ENCODE results near the gene MAN1A1.
"Not testable (repeated sequence)": the region's sequence is repeated elsewhere in the genome, so short reads cannot be mapped to it uniquely, and the experiment has no call there.

The MAN1A1 gene

DNA sequence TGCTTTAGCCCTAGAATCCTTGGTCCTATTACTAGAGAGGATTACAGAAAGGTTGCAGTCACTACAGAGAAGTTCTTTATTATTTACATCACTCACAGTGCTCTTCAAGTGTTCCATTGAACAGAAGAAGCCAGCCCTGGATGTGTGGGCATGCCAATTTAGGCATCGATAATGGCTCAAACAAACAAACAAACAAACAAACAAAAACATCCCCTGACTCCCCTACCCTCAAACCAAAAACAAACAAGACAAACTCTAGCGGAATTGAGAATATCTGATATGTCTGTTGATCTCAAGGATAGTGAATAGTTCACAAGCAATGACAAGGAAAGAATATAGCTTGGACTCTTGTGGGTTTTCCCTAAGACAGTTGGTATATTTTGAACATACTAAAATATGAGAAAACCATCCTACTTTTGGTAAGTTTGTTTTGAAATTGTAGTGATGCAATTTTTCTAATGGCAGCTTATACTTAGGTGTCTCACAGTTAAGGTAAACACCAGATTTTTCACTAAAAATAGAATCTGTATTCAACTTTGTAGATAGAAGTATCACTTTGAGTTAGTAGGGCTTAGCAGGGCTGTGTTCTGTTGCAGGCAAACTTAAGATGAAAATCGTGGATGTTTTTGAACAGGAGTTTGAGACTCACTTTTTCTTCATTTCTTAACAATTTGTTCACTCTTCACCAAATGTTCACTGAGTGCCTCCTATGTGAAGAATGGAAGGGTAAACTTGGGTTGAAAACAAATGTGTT is 178.3 kb downstream of the MAN1A1 start:
- DNase-seq (ENCODE audit: low read depth), result no peak

DNA sequence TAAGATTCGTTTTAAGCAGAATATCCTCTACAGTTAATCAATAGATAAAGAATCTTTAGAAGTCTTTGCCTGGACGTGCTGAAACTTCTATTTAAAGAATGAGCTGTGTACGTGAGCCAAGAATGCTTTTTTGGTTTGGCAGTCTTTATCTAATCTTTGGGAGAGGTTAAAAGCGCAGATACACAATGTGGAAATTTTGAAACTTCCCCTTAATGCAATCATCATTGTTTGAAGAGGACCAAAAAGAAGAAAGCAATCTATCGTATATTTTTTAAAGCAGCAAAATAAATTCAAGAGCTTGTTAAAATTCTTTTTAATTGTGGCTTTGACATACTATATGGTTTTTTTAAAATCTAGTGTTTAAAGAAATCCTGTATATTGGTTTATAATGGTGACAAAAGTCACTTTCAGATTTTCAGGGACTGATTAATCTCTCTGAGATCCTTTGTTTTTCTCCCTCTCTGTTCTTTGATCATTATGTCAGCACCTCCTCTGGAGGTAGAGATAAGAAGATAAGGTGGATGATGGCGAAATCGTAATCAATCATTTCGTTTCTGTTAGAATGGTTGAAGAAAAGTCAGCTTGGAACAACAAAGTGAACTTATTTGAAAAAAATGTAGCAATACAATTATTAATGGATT is 179.0 kb downstream of the MAN1A1 start:
- DNase-seq (ENCODE audit: low read depth), result no peak

DNA sequence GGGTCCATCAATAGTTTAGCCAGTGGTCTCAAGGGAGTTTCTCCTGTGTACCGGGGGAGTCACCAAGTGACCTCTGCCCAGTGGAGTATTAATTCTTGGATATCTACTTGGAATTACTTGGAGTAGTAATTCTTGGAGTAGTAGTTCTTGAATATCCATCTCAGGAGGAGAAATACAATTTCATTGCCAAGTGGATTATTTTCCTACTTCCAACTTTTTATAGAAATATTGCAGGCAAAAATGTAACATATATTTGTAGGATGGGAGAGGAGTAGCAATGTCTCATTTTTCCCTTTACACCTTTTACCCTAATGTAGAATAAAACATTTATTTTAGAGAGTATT is 179.5 kb downstream of the MAN1A1 start:
- DNase-seq (ENCODE audit: low read depth), result no peak

DNA sequence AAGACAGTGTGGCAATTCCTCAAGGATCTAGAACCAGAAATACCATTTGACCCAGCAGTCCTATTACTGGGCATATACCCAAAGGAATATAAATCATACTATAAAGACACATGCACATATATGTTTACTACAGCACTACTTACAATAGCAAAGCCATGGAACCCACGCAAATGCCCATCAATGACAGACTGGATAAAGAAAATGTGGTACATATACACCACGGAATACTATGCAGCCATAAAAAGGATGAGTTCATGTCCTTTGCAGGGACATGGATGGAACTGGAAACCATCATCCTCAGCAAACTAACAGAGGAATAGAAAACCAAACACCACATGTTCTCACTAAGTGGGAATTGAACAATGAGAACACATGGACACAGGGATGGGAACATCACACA is 180.2 kb downstream of the MAN1A1 start:
- not testable (repeated sequence) for DNase-seq (ENCODE audit: low read depth)

DNA sequence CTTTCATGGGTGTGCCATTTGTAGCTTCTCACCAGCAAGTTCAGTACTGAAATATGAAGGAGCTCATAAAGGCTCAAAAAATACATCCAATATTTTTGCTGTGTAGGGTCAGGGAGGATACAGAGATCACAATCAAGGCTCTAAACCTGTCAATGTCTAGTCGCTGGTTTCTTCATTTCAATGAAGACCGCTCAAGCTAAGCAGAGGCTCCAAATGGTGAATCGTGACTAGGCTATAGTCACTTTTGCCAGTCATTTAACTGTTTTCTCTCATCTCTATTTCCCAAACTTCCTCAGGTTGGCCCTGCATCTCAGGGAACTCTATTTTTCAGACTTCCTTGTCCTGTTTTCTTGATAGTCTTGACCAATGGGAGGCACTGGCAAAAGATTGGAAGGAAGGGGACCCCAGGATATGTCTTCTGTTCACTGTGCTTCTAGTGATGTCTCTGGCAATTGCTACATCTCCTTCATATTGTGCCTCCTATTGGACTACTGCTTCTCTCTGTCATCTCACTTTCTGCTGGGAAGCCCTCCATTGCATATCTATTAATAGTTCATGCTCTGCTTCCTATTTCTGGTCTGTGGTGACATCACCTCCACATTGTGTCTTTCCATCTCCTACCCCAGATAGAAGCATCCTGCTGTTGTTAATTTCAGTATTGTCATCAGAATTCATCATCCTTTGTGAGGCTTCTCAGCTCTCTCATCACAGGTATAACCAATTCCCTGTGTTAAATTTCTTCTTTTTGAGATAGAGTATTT is 183.4 kb downstream of the MAN1A1 start:
- DNase-seq (ENCODE audit: low read depth), result no peak

DNA sequence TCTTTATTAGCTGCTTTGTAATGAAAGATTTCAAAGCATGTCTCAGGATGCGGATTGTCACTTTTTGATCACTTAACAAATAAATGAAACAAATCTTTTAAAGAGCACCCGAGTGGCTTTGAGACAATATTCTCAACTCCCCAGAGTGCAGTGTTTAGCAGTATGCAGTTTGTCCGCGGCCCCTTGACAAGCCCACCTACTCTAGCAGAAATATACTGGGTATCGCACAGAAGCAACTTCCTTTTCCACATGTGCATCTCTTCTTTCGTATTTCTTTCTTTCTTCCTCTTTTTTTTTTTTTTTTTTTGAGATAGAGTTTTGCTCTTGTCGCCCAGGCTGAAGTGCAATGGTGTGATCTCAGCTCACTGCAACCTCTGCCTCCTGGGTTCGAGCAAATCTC is 186.6 kb downstream of the MAN1A1 start:
- DNase-seq (ENCODE audit: low read depth), result no peak

DNA sequence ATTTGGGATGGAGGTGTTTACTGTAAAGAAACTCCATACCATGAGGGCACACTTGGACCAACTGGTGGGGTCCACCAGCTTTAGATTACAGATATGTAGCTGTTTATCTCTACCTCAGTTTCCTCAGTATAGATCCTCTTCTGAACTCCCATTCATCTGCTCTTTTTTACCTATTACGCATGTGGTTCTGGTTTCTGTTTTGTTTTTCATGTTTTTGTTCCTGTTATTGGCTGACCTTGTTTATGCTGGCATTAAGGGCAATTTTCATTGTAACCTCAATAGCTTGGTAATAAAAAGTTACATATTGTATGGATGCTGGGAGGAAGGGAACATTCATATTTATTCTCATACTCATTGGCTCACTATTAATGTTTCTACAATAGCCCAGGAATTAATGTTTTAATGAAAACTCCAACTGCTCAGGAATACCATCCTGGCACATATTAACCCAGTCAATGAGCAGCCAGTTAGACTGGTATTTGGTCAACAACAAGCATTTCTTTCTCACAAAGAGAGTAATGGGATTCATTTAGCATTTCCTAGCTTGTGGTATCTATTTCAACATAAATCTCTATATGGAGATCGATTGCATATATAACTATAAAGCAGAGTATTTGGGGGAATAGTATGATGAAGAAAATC is 187.3 kb downstream of the MAN1A1 start:
- no peak for DNase-seq (ENCODE audit: low read depth)

DNA sequence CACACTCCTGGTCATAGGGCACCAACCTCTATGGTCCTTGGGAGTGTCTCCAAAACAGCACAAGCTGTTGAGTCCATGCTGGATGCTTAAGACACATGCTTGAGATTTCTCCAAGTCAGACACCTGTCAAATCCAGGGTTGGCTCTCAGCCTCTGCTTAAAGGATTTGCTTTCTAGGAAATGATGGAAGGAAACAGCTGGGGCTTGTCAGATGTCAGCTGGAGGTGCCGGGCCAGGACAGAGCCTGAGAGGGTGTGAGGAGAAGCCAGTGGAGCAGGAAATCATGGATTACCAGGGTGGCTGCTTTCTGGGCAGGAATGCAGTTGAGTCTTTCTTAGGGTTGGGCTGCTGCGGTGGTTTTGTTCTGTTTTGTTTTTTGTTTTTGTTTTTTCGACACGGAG is 188.1 kb downstream of the MAN1A1 start:
- DNase-seq (ENCODE audit: low read depth), result no peak

DNA sequence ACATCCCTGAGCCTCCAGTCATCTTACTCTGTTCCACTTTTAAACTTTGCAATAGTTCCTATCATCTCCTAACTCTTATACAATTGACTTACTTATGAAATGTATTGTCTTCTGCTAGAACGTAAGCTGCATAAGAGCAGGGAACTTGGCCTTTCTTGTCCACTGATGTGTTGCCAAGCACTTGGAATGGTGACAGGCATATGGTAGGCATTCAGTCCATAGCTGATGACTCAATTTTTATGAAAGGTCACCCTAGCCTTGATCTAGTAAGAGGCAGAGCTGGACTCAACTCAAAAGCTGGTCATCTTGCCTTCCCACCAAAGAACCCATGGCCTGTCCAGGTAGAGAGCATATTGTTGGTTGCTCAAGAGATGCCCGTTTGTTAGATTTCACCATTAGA is 188.7 kb downstream of the MAN1A1 start:
- no peak for DNase-seq (ENCODE audit: low read depth)

DNA sequence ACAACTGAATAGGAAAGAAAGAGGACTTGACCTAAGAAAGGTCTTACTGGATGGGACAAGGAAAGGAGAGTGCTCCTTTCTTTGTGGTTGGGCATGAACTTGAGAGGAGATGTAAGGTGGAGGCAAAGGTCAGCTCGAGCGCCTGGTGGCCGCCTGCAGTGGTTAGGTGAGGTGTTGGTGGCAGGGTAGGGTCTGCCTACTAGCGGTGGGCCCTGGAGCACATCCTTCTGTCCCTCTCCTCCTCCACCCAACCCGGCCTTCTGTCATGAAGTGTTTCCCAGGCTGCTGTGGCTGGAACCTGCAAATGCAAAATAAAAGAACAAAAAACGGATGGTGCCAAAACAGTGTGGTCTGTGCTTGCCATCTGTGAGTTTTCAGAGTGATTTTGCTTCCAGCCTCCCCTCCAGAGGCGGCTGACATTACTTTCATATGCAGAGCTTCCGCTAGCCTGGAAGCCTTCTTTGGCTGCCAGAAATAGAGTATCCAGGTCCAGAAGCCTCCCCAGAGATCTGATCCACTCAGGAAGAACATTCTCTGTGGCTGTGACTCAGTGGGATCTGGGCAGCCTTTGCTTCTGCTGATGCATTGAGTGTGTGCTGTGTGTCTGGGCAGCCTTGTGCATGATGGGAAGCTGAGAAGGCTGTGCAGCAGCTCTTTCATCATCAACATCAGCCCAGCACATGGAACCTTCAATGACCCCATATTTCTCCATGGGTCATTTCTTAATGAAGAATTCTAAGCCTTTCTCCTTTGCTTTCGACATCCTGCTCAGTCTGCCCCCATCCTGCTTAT is 191.3 kb downstream of the MAN1A1 start:
- no peak for DNase-seq (ENCODE audit: low read depth)

DNA sequence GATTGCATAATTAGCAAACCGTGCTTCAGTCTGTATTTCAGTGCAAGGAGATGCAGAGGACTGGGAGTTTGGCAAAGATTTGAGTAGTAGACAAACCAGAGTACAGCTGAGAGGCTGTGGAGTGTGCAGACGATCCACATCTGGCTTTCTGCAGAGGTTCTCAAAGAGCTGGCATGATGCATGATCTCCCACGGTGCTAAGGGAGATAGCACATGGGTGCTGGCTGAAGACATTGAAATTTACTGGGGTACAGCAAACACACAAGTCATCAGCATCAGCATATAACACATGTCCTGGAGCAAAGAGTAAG is 192.1 kb downstream of the MAN1A1 start:
- no peak for DNase-seq (ENCODE audit: low read depth)

DNA sequence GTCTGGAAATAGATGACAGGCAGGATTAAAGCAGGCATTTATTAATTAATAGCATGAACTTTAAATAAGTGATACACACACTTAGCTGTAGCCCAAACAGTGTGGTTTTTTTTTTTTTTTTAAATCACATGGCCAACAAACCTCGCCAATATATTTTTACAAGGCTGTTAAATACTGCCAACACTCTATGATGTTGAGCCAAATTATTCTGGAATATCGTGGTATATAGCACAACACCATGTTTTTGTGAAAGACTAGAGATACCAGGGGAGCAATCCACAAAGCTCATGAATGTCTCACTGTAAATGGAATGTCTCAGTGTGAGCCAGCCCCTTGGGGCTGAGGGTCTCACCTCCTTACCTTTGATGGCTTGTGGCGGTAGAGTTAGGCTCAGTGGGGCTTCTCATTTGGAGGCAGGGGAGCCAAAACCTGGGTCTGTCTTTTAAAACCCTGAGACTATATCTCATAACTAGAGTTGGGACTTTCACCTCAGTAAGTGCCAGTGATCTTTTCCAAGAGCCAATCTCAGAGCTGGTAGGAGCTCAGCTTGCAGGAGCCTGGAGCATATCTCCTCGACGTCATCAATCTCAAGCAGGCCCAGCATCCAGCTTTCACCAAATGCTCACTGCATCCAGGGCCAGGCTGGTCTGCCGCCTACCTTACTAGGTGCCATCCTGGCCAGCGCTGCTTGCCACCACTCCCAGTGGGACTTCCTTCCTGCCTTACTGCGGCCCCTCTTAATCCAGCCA is 192.6 kb downstream of the MAN1A1 start:
- DNase-seq (ENCODE audit: low read depth), result no peak

DNA sequence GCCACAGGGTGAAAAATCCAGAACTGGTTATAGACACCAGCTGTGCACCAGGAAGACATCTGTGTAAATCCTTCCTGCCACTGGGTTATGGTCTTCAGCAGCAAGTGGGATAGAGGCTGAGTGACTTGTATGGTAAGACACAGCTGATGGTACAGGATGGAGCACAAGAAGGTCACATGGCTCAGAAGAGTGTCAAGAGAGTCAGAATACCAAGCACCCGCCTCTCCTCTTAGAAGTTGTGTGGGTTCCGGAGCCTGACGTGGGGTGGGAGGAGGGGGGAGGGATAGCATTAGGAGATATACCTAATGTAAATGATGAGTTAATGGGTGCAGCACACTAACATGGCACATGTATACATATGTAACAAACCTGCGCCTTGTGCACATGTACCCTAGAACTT is 193.5 kb downstream of the MAN1A1 start:
- not testable (repeated sequence) for DNase-seq (ENCODE audit: low read depth)

DNA sequence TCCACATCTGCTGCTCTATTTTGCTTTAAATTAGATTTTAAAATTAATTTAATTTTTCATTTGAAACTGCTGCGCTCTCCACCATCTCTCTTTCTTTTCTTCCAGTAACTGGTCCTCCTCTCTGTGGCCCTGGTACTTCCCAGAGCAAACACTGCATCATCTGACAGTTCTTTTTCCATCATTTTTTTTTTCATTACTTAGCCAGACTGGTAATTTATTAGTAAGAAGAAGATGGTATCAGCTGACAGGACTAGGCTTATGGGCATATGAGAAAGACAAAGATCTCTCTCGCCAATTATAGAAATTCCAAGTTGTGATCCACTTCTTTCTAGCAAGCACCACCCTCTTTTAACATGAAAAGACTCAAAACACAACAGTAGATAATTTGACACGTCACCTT is 197.4 kb downstream of the MAN1A1 start:
- DNase-seq (ENCODE audit: low read depth), result no peak

DNA sequence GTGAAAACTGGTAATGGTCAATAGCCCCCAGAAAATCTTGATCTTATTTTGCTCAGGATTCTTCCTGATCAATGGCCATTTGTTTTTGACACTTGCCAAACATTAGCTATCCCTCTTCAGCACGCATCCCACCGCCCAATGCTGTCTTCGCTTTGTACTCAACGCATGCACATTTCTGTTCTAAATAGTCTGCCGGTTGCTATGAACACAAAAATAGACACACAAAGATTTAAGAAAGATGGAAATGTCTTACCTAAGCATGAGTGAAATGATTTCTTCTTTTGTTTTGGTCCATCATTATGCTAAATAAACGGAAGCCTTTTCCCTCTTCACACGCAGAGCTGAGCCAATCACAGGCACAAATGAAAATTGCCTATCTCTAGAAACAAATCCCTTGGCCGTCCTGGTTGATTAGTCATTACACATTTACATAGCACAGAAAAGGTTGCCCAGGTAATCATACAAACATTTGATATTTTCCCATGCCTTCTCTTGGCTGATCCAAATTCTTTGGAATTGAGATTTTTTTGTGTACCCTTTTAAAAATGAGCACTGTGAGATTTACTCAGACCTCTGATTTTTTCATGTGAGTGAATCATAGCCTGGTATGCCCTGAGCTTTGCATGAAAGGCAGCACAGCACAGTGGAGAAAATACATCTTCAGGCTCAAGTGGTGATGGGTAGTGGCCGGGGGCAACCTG is 200.6 kb downstream of the MAN1A1 start:
- no peak for DNase-seq (ENCODE audit: low read depth)

DNA sequence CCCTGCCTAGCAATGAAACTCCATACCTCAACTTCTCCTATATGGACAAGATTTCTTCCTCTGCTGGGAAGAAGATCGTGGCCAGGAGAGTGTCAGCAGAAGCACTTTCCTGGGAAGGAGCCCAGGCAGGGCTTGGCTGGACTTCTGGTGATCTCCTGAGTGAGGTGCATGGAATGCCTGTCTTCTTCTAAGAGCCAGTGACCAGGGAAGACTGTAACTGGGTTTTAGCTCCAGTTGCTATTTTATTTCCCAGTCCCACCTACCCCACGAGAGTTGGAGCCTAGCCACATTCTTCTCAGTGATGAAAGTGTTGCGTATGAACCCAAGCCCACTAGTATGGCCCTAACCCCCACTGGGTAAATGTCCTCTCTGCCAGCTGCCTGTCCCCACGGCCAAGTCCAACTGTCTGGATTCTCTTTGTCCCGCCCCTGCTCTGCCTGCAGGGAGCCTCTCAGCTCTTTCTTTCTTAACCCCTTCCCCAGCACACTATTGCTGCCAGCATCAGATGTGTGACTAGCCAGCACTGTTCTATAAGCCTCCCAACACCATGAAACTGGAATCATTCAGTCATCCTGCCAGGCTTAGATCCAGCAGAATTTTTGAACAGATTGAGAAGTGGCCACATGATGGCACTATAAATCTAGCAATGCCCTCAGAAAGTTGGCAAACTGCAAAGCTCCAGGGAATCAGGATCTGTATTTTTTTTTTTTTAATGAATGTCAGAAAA is 201.3 kb downstream of the MAN1A1 start:
- no peak for DNase-seq (ENCODE audit: low read depth)

DNA sequence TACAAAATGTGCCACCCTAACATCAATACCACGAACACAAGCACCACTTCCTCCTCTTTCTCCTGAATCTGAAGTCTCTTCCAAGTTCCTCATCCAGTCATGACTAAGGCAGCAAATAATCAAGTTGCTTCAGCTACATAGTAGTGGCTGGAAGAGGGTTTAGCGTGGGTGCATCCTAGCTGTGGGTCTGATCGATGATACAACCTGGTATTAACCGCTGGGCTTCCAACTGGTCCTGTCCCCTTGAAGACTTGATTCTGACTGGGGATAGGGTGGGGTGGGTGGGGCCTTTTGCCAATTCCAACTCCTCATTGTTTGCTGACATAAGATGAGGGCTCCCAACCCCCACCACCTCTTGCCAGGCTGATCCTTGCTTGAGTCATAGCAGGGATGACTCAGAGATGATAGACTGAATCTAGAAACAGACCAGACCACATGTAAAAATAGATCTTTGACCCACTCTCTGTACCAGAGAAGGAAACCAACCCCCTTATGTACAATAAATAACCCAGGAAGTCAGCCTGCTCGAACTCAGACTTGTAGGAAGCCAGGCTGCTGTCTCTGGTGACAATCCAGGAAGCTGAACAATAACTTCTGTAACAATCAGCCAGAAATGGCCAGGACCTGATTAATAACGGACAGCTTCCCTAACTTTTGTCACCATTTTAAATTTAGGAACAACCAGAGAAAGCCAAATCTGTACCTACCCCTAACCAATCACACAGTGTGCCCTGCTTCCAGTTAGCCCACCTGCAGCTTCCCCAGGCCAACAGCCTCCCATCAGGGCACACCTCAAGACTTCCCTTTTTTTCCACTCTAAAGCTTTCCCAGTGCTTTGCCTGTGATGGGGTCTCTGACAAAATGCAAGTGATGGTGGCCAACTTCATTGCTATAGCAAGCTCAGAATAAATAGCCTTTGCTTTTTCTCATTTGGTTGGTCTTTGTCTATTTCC is 202.2 kb downstream of the MAN1A1 start:
- no peak for DNase-seq (ENCODE audit: low read depth)

DNA sequence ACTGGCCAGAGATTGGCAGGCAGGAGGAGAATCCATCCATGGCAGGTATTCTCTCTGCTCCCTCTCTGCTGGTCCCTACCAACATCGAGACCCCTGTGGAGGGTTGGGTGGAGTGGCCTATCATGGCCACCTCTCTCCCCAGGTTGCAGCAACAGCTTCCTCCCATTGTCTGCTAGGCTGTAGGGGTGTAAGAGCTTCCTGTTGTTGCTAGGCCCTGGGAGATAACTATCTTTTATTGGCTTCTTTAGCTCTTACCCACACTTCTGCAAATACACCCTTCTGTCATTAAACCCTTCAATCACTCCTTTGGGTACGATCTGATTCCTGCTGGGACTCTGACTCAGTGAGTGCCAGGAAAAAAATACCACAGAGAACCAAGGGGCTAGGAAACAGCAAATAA is 204.4 kb downstream of the MAN1A1 start:
- DNase-seq (ENCODE audit: low read depth), result no peak

DNA sequence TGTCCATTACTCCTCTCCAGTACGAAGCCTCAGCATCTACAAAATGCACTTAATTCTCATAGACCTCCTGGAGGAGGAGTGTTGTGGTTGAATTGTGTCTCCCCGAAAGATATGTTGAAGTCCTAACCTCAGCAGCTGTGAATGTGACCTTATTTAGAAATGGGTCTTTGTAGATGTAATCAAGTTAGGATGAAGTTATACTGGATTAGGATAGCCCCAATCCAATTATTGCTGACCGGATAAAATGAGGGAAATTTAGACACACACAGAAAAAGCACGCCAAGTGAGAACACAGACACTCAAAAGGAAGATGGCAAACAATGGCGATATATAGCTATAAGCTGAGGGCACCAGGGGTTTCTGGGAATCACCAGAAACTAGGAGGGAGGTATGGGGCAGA is 206.9 kb downstream of the MAN1A1 start:
- DNase-seq (ENCODE audit: low read depth), result no peak

All from activated T-helper 1 cell treated with Interleukin-2 at 50 U/mL for 16 hours (primary cell).